ENCODE data around the gene RNF19B. TPM values are rescaled to one million over a fixed set of nuclear protein-coding genes. Genes with fewer than 3 reads are reported as not detected.
"Not testable (repeated sequence)": the region's sequence is repeated elsewhere in the genome, so short reads cannot be mapped to it uniquely, and the experiment has no call there.

Gene RNF19B
- total RNA-seq (ENCODE audit: insufficient read depth, low replicate concordance) = 12.3 TPM

DNA sequence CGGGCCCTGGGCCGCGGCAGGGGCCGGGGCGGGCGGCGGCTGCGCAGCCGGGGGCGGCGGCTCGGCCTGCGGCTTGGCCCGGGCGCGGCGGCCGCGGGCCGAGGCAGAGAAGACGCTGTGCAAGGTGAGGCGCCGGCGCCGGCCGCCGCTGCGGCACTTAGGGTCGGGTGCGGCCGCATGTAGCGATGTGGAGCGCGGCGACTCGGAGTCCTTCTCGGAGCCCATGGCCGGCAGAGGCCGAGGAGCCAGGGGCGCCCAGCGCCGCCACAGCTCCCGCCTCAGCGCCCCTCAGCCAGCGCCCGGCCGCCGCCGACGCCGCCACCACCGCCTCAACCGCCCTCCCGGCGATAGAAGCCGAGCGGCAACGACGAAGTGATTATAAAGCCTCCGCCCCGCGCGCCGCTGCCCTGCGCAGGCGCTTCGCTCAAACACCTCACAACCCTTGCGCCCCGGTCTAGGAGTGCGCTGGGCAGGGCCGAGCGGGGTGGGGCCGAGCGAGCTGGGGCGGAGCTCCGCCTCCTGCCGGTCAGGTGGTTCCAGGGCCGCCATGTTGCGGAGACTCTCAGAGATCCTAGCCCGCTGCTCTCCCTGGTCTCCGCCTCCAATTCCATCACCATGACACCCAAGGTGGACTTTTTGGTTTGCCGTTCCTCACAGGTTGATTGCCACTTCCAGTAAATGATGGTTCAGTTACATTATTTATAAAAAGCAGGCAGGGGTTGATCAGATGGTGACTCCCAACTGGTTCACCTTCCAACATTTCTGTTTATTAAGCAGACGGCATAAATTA is at the start of gene RNF19B:
Gene RNF19B, minus strand, starts transcription at position 349 of the 790 bp plus-strand sequence. Its CDS starts 124 bp downstream, at position 225.
- DNase-seq (ENCODE audit: low spot score) = peak; percentile 96

GRCh38 chr1:33013791-33014190 is 49.2 kb upstream of the RNF19B start:
- no peak for DNase-seq (ENCODE audit: low spot score)

GRCh38 chr1:33012165-33012564 is 47.6 kb upstream of the RNF19B start:
- no peak for DNase-seq (ENCODE audit: low spot score)

DNA sequence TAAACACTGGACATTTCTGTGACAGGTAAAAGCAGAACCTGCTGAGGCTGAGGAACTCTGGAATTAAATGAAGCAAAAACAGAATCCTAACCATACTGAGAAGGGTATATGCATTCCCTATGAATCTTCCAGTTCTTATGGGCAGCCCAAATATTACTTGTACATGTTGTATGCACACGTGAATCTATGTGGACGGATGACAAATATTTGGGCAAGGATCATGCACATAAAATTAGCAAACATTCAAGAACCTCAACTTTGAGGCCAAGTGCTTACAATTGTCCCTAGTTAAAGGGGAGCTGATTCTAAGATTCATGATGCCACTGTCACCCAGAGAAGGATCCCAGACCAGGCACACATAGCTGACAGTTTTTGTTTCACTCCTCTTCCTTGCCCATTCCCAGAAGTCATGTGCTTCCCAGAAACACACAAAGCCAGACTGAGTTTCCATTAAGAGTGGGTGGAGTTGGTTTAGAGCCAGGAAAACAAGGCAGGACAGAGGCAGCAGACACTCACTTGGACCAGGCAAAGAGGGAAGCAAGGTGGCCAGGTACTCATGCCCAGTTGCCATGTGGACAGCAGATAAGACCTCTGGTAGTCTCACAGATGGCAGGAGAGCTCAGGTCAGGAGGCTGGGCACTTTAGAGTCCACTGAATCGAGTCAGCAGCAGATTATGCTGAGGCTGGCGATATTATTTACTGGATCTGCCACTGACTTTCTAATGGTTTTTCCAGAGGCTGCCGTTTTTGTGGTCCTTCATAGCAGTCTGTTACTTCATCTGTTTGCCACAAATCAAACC is 46.5 kb upstream of the RNF19B start:
- DNase-seq (ENCODE audit: low spot score) = peak; percentile 55

- DNase-seq (ENCODE audit: low spot score) = no peak
These were observed 45.0 kb upstream of the RNF19B start for GRCh38 chr1:33009561-33009960.

- DNase-seq (ENCODE audit: low spot score) = no peak
These were observed 43.7 kb upstream of the RNF19B start for GRCh38 chr1:33008051-33008914.

GRCh38 chr1:33007190-33008050 is 42.8 kb upstream of the RNF19B start:
- peak; percentile 84 for DNase-seq (ENCODE audit: low spot score)

DNA sequence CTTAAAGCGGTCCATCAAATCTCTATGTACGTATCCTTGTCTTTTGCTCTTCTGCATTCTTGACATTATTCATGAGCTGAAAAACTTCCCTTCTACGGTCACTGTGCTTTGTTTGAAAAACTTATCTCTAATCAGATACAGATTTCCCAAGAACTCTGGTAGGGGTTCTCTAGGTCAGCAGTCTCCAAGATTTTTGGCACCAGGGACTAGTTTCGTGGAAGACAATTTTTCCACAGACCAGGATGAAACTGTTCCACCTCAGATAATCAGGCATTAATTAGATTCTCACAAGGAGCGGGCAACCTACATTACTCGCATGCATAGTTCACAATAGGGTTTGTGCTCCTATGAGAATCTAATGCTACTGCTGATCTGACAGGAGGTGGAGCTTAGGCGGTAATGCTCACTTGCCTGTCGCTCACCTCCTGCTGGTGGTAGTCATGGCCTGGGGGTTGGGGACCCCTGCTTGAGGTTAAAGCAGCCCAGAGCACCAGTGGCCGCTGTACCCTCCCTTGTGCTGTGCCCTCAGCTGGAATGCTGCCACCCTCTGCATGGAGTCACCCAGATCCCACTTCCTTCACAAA is 41.3 kb upstream of the RNF19B start:
- DNase-seq (ENCODE audit: low spot score) = no peak

GRCh38 chr1:33005117-33005837 is 40.7 kb upstream of the RNF19B start:
- DNase-seq (ENCODE audit: low spot score) = no peak

DNA sequence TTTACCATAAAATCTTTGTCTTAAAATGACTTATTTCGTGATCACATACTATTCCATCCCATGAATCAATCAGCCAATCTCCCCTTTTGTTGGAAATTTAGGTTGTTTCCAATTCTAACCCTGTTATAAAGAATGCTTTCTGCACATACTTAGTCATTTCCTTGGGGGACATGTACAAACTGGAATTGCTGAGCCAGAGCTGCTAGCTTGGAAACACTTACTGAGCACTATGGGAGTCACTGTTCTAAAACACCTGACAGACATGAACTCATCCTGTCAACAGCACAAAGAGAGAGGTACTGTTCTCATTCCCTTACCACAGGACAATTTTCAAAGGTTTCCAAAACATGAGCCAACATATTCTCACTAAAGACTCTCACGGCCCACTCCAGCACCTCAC is 40.0 kb upstream of the RNF19B start:
- no peak for DNase-seq (ENCODE audit: low spot score)

DNA sequence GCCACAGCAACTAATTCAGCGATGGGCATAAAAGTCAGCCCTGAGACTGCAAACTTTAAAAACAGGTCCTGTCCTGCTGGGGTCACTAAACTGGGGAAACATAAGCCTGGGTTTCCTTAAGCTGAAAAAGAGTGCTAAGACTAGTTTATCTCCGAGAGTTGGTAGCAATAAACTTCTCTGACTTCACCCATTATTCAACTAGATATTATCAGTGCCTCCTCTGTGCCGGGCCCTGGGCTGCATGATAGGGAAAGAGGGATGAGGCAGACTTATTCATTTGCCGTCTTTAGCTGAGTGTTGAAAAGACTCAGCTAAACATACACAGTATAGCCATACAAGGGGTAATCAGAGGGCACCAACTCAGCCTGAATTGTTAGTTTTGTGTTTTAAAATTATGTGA is 39.0 kb upstream of the RNF19B start:
- DNase-seq (ENCODE audit: low spot score) = no peak

GRCh38 chr1:33002006-33002405 is 37.4 kb upstream of the RNF19B start:
- no peak for DNase-seq (ENCODE audit: low spot score)

- no peak for DNase-seq (ENCODE audit: low spot score)
These were observed 36.7 kb upstream of the RNF19B start for GRCh38 chr1:33001282-33001681.

GRCh38 chr1:33000427-33001026 is 35.9 kb upstream of the RNF19B start:
- DNase-seq (ENCODE audit: low spot score) = no peak

GRCh38 chr1:32998997-32999396 is 34.4 kb upstream of the RNF19B start:
- no peak for DNase-seq (ENCODE audit: low spot score)

GRCh38 chr1:32998064-32998463 is 33.5 kb upstream of the RNF19B start:
- no peak for DNase-seq (ENCODE audit: low spot score)

- no peak for DNase-seq (ENCODE audit: low spot score)
These were observed 32.8 kb upstream of the RNF19B start for GRCh38 chr1:32997381-32997891.

DNA sequence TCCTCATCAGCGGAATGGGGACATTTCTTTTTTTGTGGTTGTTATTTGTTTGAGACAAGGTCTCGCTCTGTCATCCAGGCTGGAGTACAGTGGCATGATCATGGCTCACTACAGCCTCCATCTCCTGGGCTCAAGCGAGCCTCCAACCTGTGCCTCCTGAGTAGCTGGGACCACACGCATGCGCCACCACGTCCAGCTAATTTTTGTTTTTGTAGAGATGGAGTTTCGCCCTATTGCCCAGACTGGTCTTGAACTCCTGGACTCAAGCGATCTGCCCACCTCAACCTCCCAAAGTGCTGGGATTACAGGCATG is 28.7 kb upstream of the RNF19B start:
- not testable (repeated sequence) for DNase-seq (ENCODE audit: low spot score)
